A549 (cell line): ENCODE results near the gene CNOT3.

Experiments used
- CHD2 ChIP-seq: fragments of 150-350 bp; IDR thresholded peaks from 2 replicates; pipeline ENCODE4 v1.6.1; 2014; ENCODE audit warnings: low read length; ENCODE audit not compliant: partially characterized antibody
- CTCF ChIP-seq: fragments of >200 bp; sonication (Bioruptor Twin); formaldehyde crosslinking; IDR thresholded peaks from 3 replicates; pipeline ENCODE4 v1.5.1; 2016
- MAX ChIP-seq: IDR thresholded peaks from 2 replicates; pipeline ENCODE4 v1.6.1; 2012
- MYC ChIP-seq: IDR thresholded peaks from 2 replicates; pipeline ENCODE4 v1.6.1; 2012; ENCODE audit warnings: mild to moderate bottlenecking, inconsistent platforms, low read length, improper control_type of control experiment, borderline replicate concordance
- POLR2A ChIP-seq: IDR thresholded peaks from 2 replicates; pipeline ENCODE4 v1.6.1; 2012; ENCODE audit warnings: mild to moderate bottlenecking, low read length
- USF2 ChIP-seq: fragments of 450-650 bp; IDR thresholded peaks from 2 replicates; pipeline ENCODE4 v1.6.1; 2014; ENCODE audit warnings: antibody characterized with exemption

GRCh38 chr19:54108496-54108895 lies 29.1 kb upstream of the CNOT3 start:
- TF ChIP-seq MAX, result no peak
- TF ChIP-seq USF2, result no peak
- TF ChIP-seq CTCF, result no peak
- TF ChIP-seq MYC, result no peak
- no peak for TF ChIP-seq CHD2
- TF ChIP-seq POLR2A, result no peak
